Kidney capillary endothelial cell (primary cell): ENCODE measurements around the gene SMG5.
"Not testable (repeated sequence)": the region's sequence is repeated elsewhere in the genome, so short reads cannot be mapped to it uniquely, and the experiment has no call there.

Experiments used
- DNase-seq: peaks from one replicate; pipeline ENCODE4 v3.0.0-alpha.2; 2018; ENCODE audit warnings: low spot score

Gene SMG5

GRCh38 chr1:156282479-156283222, at the start of gene SMG5:
Gene SMG5 (minus strand): TSS chr1:156282825. CDS start chr1:156282680, 145 bp downstream.
- DNase-seq = peak; percentile 97

- DNase-seq = not testable (repeated sequence)
Observed at GRCh38 chr1:156323179-156323578, 40.6 kb upstream of the SMG5 start.

GRCh38 chr1:156320560-156320959, 37.9 kb upstream of the SMG5 start:
- no peak for DNase-seq

GRCh38 chr1:156319664-156320063, 37.0 kb upstream of the SMG5 start:
- DNase-seq = peak; percentile 33

GRCh38 chr1:156316909-156317308, 34.3 kb upstream of the SMG5 start:
- DNase-seq = no peak

GRCh38 chr1:156310962-156311361, 28.3 kb upstream of the SMG5 start:
- DNase-seq = no peak

GRCh38 chr1:156308078-156308477, 25.5 kb upstream of the SMG5 start:
- no peak for DNase-seq

- no peak for DNase-seq
Observed at GRCh38 chr1:156305215-156305614, 22.6 kb upstream of the SMG5 start.

- no peak for DNase-seq
Observed at GRCh38 chr1:156303241-156303640, 20.6 kb upstream of the SMG5 start.

- no peak for DNase-seq
Observed at GRCh38 chr1:156298852-156299357, 16.3 kb upstream of the SMG5 start, which contains the start of gene VHLL. Gene VHLL (minus strand): TSS chr1:156299307. CDS start chr1:156299189, 118 bp downstream.

GRCh38 chr1:156295391-156295947, 12.8 kb upstream of the SMG5 start, which contains the start of gene GLMP:
Gene GLMP (minus strand): TSS chr1:156295679. CDS start chr1:156295645, 34 bp downstream.
- DNase-seq = peak; percentile 59

- DNase-seq = no peak
Observed at GRCh38 chr1:156293895-156294294, 11.3 kb upstream of the SMG5 start.

- DNase-seq = no peak
Observed at GRCh38 chr1:156293098-156293434, 10.4 kb upstream of the SMG5 start.

- DNase-seq = peak; percentile 48
Observed at GRCh38 chr1:156291226-156292061, 8.8 kb upstream of the SMG5 start.

- no peak for DNase-seq
Observed at GRCh38 chr1:156289857-156290256, 7.2 kb upstream of the SMG5 start.

GRCh38 chr1:156286061-156286460, 3.4 kb upstream of the SMG5 start:
- DNase-seq = no peak

- no peak for DNase-seq
Observed at GRCh38 chr1:156285437-156285836, 2.8 kb upstream of the SMG5 start.

- DNase-seq = no peak
Observed at GRCh38 chr1:156284757-156285156, 2.1 kb upstream of the SMG5 start.

- DNase-seq = no peak
Observed at GRCh38 chr1:156284112-156284511, 1.5 kb upstream of the SMG5 start, which contains the start of gene TMEM79. Gene TMEM79 (plus strand): TSS chr1:156284325. CDS start chr1:156285227, 902 bp downstream.

GRCh38 chr1:156283521-156283920, 896 bp upstream of the SMG5 start:
- no peak for DNase-seq

- peak; percentile 16 for DNase-seq
Observed at GRCh38 chr1:156281693-156282478, 739 bp downstream of the SMG5 start.

GRCh38 chr1:156281281-156281680, 1.3 kb downstream of the SMG5 start:
- DNase-seq = peak; percentile 37
